HG03575 (cell line): ENCODE data around the gene CCN6.

Experiments
- ATAC-seq: cut with Tn5 transposase; IDR thresholded peaks from one replicate; pipeline ENCODE4 v1.9.1; 2021; ENCODE audit not compliant: unreplicated experiment, insufficient number of reproducible peaks, low FRiP score; ENCODE audit errors: extremely low read depth

CCN6 gene

DNA sequence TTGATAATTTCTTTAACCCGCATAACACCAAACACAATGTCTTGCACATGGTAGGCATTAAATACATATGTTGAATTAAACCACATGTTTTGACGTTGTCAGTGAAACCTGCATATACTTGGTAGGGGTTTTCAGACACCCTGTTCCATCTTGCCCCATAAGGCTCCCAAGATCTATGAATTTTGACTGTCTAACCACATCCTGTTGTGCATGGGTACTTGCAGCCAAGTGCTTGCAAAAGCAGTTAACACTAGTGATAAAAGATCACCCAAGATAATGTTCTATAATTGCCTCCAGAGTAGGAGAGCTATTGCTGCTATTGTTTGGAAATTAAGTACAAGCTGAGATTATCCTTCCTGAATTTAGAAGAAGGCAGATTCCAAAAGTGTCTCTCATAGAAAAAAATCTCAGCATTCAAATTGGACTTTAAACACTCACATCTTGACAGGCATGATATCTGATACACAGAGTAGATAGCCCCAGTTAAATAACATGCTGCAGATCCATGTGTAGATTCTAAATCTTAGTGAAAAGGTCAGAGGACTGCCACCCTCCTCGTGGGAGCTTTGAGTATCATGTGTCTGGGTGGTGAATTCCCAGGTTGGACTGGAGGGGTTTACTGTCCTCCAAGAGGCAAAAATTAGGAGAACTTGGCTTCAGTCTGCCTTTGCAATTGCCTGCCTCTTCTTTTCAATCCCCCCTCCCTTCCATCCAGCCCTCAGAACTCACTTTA is 25.8 kb upstream of the CCN6 start:
- ATAC-seq: no peak

DNA sequence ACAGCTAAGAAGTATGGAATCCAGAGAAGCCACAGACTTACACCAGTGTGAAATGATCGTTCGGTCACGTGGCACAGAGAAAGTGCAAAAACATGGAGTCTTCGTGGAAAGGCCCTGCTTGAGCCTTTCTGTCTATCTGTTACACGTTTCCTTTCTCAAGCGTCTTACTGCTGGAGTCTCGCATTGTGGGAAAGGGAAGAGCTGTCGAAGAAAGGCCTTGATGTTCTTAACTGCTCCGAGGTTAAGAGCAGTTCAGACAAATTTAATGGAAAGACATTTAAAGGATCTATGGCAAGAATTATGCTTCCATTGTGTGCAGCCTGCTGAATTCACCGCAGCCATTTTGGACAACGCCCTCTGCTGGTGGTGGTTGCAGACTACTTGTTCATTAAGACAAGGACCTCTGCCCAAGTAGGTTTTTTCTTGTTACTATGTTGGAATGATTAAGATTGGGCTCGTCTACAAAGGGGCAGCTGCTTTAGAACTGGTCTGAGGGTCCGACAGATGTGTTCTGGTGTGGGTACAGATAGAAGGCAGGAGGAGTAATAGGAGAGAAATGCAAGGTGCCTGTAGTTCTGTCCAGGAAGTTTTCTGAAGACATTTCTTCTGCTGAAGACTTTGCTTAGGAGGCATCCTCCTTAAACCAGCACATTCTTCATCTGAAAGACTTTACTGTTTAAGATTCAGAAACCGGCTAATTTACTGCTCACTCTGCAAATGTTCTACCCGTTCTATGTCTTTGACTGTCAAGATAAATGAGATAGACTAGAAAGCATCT is 24.7 kb upstream of the CCN6 start:
- ATAC-seq: no peak

DNA sequence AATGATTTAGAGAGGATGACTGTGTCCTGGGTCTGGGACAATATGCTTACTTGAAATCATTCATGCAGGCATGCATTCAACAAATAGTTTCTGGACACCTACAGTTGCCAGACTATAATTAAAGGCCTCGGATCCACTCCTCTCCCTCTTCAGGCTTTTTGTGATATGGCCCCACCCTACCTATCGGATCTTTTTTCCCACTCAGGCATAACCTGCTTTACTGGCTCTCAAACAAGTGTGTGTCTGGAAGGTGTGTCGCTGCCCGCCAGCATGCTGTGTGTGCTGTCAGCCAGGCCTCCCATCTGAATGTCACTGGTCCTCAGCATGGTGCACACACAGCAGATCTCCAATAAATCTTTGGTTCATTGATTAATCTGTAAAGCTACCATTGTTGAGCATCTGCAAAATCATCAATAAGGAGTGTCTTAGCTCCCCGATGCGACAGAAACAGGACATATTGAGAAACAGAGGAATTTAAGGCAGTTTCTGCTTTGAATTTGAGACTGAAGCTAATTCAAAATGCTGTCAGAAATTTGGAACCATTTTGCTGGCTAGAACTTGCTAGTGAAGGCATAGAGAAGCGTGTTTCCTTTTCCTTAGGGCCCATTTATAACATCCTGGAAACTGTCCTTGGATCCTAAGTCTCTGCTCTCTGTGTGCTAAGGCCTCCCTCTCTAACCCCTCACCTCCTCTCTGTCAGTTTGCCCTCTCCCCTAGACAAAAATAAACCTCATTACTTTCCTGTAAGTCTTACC is 23.5 kb upstream of the CCN6 start:
- ATAC-seq: no peak

DNA sequence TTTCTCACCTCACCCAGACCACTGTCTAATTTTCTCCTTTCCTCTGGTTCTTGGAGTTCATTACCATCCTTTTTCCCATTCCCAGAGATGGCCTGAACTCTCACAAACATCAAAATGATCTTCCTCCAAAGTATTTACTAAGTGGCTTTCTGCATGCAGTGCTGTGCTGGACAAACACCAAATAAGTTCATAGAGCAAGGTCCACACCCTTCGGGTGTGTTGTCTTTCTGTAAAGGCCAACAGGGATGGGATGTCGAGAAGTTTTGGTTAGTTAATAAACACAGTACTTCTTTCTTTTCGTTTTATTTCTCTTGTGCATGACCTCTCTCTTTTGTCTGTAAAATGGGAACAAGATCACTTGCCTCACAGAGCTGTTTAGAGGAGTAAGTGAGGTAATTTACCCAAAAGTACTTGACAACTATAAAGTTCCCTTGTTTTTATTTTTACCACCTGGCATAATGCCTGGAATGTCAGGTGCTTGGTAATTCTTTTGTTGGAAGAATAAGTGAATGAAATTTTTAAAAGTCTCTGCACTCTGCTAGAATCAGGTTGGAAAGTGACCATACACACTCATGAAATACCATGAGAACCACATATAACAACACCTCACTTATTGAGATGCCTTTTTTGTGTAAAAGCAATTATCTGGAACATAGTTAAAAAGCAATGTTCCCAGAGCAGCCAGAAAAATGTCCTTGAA is 22.8 kb upstream of the CCN6 start:
- ATAC-seq: no peak

DNA sequence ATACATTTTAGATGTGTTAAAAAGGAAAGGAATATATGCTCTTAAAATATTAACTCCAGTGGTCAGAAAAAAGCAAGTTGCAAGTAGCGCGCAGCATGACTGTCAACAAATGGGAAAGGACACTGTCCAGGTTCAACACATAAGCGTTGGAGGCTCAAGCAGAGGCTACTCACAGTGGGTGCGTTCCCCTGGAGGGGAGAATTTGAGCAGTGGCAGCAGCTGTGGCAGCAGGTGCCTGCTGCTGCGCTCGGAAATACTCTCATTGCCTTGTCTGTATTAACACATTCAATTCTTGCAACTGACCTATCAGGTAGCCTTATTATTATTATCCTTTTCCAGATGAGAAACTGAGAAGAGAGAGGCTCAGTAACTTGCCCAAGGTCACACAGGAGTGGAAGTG is 21.9 kb upstream of the CCN6 start:
- ATAC-seq: no peak

DNA sequence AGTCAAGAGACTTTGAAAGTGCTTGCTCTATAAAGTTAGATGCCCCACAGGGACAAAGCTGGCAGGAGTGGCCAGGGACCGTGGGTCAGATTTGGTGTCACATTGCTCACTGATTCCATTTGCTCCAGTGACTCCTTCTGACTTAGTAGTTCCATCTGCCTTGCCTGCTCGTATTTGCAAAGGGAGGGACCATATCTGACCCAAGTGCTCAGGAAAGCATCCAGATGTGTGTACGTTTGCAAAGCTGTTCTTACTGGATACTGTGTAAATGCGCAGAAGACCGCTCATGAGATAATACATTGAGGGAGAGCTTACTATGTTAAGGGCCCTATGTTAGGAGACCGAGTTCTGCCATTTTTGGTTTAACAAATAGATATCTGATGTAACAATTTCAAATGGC is 21.2 kb upstream of the CCN6 start:
- ATAC-seq: no peak

DNA sequence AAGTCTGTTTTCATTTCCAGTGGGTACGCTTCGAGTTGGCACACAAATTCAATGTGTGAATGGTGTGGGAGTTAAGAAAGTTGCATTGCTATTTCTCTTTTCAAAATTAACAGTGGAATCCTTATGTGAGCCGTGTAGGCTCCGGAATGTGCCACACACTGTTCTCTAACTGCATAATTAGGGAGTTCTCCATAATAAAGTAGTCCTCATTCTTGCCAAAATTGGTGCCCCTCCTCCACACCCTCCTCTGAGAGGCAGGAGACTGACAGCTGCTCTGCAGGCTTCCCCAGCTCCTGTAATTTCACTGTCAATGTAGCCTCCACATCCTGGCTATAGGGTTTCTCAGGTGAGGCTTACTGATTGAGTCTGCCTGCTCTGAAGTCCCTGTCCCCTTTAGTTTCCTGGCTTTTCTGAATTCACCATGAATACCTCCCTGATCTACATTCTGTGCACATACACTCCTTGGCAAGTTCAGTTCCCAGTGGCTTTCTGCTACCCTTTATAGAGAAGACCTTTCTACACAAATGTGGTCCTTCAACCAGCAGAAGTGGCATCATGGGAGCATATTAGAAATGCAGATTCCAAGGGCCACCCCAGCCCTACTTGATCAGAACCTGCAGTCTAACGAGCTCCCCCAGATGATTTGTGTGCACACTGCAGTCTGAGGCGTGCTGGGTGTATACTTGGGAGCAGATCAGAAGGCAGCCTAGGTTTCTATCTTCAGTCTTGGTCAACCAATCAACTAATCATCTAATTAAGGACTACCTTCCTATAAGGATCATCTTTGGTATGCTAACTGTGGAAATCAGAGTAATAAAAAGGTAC is 19.9 kb upstream of the CCN6 start:
- ATAC-seq: no peak

DNA sequence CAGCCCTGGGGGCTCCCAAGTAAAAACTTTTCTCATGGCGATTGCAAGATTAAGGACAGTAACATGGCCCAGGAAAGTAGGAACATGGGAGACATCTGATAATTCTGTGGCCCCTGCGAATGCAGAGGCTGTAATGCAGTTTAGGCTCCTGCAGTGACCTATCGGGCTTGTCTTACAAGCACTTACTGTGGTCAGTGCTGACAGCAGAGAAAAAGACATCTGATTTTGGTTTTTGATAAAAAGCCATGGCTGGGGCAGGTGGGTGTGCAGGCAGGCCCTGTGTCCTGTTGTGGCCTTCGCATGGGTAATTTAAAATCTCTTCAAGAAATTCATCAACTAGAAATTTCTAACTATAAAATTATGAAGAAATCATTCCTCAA is 19.3 kb upstream of the CCN6 start:
- no peak for ATAC-seq

DNA sequence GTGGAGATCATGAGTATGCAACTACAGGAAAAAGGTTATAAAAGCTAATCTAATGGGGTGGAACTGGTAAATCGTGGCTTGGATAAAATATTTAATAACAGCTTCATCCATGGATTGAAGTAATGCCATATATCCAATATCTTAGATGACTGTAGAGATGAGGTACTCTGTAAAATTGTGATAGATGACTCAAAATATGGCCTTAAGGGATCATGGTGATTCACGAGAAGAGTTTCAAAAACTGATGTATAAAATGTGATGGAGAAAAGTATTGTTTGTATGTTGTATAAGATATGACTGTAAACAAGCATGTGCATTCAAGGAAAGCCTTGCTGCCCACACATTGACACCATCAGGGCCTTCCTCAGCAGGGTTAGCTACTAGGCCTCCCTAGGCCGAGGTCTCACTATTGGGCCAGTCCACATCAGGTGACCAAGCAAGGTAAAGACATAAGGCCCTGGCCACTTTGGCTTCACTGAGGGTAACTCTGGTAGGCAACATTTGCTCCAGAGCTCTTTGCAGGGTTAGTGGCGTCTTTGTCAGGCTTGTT is 17.7 kb upstream of the CCN6 start:
- no peak for ATAC-seq

DNA sequence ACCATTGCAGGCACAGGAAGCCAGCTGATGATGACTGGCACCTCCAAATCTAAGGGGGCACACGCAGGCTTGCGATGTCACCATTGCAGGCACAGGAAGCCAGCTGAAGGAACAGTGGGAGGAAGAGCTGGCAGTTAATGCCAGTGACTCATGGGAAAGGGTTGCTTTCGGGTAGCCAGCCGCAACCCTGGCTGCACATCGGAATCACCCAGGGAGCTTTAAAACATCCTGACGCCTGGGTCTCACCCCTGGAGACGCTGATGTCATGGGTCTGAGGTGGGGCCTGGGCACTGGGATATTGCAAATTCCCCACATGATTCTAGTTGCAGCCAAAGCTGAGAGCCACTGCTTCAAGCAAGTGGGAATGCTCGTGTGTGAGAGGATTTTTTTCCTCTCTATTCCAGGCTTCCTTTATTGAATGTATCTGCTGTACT is 16.1 kb upstream of the CCN6 start:
- no peak for ATAC-seq

DNA sequence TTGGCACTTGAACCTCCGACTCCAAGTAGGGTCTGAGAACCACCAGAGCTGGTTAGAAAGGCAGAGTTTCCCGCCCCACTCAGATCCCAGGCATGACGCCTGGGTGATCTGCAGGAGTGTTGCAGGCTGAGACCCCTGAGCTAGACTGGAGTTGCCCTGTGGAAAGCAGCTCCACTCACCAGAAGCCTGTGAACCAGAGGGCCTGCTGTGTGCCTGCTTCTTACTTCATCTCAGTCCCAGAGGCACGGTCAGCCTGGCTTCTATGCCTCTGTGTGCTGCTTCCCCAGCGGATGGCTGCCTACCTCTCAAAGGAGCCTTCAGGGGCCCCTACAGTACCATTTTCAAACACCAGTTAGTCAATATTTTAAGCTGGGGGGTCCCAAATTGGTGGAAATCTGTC is 15.6 kb upstream of the CCN6 start:
- no peak for ATAC-seq

DNA sequence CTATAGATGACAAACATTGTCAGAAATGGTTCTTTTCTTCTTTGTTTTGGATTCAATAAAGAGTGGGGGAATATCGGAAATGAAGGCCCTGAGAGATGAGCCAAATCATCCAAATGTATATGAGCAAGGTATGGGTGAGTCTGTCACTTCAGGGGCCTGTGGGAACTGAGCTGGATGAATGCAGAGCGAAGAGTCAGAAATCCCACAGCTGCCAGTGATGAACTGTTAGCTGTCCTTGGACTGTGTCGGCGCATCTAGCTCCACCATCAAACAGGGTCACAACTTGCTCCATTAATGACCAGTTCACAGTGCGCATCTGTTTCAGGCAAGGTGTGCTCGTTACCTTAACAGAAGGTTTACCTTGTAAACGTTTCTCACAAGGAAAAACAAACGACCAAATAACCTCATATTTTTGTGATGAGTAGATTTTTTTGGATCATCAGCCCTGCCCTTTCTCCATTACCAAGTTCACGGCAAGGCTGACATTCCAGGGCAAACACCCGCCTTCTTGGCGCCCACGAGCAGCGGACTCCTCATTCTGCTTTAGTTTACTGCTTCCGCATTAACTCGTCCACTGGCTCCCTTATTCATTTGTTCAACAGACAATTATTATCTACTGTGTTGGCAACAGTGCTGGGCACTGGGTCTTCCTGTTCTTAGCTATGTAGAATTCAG is 15.0 kb upstream of the CCN6 start:
- no peak for ATAC-seq

DNA sequence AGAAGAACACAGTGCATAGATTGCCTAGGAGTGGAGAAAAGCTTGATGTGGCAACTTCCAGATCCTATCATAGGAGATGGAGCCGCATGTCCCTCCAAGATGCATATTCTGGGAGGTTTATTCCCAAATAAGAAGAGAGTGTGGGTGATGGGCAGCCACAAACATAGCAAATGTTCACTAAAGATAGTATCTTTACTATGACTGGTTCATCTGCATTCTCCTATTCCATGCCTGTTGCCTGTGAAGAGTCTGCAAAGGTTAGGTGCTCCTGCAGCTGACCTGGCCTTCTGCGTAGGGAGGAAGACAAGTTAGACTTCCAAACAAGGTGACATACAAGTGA is 14.5 kb upstream of the CCN6 start:
- no peak for ATAC-seq

DNA sequence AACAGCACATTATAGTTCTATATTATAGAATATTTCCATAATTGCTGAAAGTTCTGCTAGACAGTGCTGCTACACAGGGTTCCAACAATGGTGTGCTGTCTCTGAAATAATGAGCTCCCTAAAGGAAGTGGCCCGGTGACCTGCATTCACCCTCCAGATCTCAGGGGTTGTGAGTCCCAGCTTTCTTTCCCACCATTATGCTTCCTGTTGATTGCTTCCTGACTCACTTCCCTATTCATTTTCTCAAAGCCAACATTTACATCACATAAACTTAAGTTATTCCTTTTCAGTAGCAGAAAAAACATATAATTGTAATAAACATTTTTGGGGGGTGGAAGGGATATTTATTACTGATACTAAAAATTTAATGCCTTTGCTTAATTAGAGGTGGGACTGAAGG is 12.9 kb upstream of the CCN6 start:
- ATAC-seq: no peak

DNA sequence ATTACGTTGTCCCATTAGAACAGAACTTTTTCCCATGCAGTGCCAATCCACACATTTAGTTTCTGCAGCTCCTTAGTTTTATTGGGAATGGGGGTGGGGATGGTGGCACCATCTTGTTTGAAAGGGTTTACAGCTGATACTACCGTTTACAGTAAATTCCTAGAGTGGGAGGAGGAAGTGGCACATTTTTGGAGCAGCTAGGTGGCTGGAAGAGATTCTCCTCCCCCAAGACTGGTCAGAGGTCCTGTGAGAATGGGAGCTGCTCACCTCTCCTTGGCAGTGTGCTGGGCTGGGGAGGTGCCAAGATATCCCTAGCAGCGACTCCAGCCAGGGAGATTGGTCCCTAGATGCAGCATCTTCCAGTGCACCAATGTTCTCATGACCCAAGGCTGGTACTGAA is 12.4 kb upstream of the CCN6 start:
- no peak for ATAC-seq

DNA sequence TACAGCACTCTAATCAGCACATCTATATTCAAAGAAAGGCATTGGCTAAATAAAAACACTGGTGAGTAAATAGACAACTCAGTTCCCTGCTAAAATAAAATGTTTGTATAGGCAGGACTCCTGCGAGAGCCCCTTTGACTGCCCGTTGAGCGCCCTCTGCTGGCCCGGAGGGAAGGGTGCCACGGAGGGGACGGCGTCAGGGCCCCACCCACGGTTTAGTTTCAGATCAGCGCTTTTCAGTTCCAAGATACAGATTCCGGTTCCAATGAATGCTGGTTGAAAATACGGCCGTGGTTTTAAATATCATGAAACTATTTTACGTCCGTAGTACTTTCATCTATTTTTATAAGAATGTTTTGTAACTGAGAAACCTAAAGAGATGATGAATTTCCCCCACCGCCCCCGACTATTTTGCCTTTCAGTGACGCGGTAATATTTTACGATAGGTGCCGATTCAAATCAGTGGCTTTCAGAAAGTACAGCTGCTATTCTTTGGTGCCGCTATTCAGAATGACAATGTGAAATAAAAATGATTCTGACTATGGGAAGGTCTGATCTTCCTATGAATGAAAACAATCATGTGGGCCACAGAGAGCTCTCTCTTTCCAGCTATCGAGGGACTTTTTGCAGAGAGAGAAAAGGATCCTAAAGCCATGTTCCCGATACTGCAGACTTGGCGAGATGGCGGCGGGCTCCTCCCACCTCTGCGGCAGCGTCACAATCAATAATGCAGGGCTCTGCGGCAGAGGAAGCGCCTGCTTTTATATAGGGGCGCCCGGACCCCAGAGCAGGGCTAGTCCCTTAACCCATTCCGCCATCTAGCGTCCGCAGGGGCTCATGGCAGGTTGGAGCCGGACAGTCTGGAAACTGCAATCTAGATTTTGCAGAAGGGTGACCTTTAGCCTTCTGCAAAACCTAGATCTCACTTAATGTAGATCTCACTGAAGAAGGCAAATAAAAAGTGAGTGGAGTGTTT is 10.6 kb upstream of the CCN6 start:
- peak; percentile 82 for ATAC-seq

DNA sequence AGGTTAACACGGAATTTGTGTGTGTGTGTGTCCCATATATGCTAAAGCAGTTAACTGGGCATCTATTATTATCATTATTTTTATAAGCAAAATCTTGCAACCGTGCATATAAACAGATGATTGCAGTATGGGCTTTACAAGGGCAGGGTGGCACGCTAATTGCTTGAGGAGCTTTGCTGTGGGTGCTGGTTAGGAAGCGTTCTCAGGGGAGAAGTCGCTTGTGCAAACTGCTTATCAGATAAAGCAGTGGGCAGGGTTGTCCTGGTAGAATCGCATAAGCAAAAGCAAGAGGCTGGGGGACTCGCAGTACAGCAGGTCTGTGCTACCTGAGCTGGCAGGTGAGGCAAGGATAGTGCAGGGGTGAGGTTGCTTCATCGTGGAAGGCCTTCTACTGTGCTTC is 9.7 kb upstream of the CCN6 start:
- no peak for ATAC-seq
